Naive thymus-derived CD4-positive, alpha-beta T cell (primary cell): ENCODE data around the gene BHMT2. TPM values are rescaled to one million over a fixed set of nuclear protein-coding genes. Genes with fewer than 3 reads are reported as not detected.
A peak's percentile ranks its signal among the peaks of the same experiment; 100 is the strongest.

Experiments
- ATAC-seq: fragments of 150-1000 bp; cut with Tn5 transposase; 2 replicates; pipeline ENCODE4 v1.10.0; 2021; ENCODE audit warnings: mild to moderate bottlenecking, moderate library complexity
- CTCF ChIA-PET: fragments of 350-600 bp; sonication (Branson Sonifier 250); formaldehyde crosslinking; loops from one replicate; lab custom pipeline; 2021; ENCODE audit warnings: antibody characterized with exemption; lab: Charles Lee
- POLR2A ChIA-PET: fragments of 350-600 bp; sonication (Branson Sonifier 250); formaldehyde crosslinking; loops from one replicate; lab custom pipeline; 2021; ENCODE audit warnings: antibody characterized with exemption, inconsistent platforms; lab: Charles Lee
- DNase-seq, 9 donors: peaks; one replicate each; pipeline versions ENCODE4 v3.0.0 to v3.0.0-alpha.2; 2020 to 2022; ENCODE audit warnings: mixed read lengths in 1 of 9
- H3K27ac ChIP-seq: one replicate; pipeline ENCODE4 v1.7.0; 2013; ENCODE audit warnings: mild to moderate bottlenecking, low read depth, low read length, moderate library complexity
- H3K27me3 ChIP-seq, 2 donors: one replicate each; pipeline ENCODE4 v1.7.0; 2013; ENCODE audit warnings: low read length in 2 of 2, mild to moderate bottlenecking in 2 of 2, moderate library complexity in 2 of 2; ENCODE audit not compliant: control insufficient read depth in 2 of 2, insufficient read depth in 2 of 2
- H3K36me3 ChIP-seq, 3 experiments: 1 replicate in 2 of 3; 2 replicates in 1 of 3; pipeline ENCODE4 v1.7.0; 2013; ENCODE audit warnings: low read length in 3 of 3, mild to moderate bottlenecking in 3 of 3, moderate library complexity in 1 of 3; ENCODE audit not compliant: insufficient read depth in 3 of 3, control insufficient read depth in 2 of 3
- H3K4me1 ChIP-seq, 2 donors: one replicate each; pipeline ENCODE4 v1.7.0; 2013; ENCODE audit warnings: low read length in 2 of 2, mild to moderate bottlenecking in 2 of 2, moderate library complexity in 1 of 2; ENCODE audit not compliant: control insufficient read depth in 2 of 2, insufficient read depth in 2 of 2
- H3K4me3 ChIP-seq: 2 replicates; pipeline ENCODE4 v1.7.0; 2013; ENCODE audit warnings: mild to moderate bottlenecking, low read length
- H3K9me3 ChIP-seq, 3 experiments: 1 replicate in 2 of 3; 2 replicates in 1 of 3; pipeline ENCODE4 v1.7.0; 2013; ENCODE audit warnings: low read length in 3 of 3; ENCODE audit not compliant: control insufficient read depth in 2 of 3
- H3K27ac Mint-ChIP-seq, 9 donors: one replicate each; pipeline ENCODE4 v1.8.0; 2020 to 2022; ENCODE audit warnings: mixed read lengths in 9 of 9, mild to moderate bottlenecking in 8 of 9, moderate library complexity in 5 of 9, inconsistent platforms in 2 of 9
- H3K27me3 Mint-ChIP-seq, 5 donors: one replicate each; pipeline ENCODE4 v1.8.0; 2021 to 2022; ENCODE audit warnings: mixed read lengths in 5 of 5, mild to moderate bottlenecking in 1 of 5
- H3K36me3 Mint-ChIP-seq, 5 donors: one replicate each; pipeline ENCODE4 v1.8.0; 2020 to 2022; ENCODE audit warnings: mixed read lengths in 5 of 5, mild to moderate bottlenecking in 3 of 5, inconsistent platforms in 1 of 5
- H3K4me1 Mint-ChIP-seq, 7 donors: one replicate each; pipeline ENCODE4 v1.8.0; 2020 to 2022; ENCODE audit warnings: mixed read lengths in 7 of 7, mild to moderate bottlenecking in 3 of 7, inconsistent platforms in 1 of 7
- H3K4me3 Mint-ChIP-seq, 10 donors: one replicate each; pipeline ENCODE4 v1.8.0; 2020 to 2022; ENCODE audit warnings: mild to moderate bottlenecking in 10 of 10, mixed read lengths in 10 of 10, moderate library complexity in 6 of 10, inconsistent platforms in 2 of 10
- H3K9me3 Mint-ChIP-seq, 11 donors: one replicate each; pipeline ENCODE4 v1.8.0; 2020 to 2022; ENCODE audit warnings: mixed read lengths in 11 of 11, mild to moderate bottlenecking in 4 of 11, inconsistent platforms in 1 of 11, moderate library complexity in 1 of 11
- intact Hi-C, 2 donors: fragments of 100-400 bp; cut with micrococcal nuclease; formaldehyde crosslinking; loops; one replicate each; pipeline ENCODE4 v1.15.1; 2023
- polyA plus RNA-seq, 2 donors: library from polyadenylated mRNA; unstranded; fragments of 300-500 nt; fragmentation: Illumina TruSeq; gene quantifications; one replicate each; pipeline ENCODE4 v1.2.3, GENCODE V29; 2021
- total RNA-seq, 6 experiments: library from RNA in 5 of 6; stranded (reverse) in 5 of 6; gene quantifications; 1 replicate in 5 of 6; 2 replicates in 1 of 6; pipeline ENCODE4 v1.2.3 and lab custom pipeline; 2021 to 2026

Gene BHMT2
- total RNA-seq (not detected), polyA plus RNA-seq (not detected), total RNA-seq (lab: John Stamatoyannopoulos, UW) (not detected)

GRCh38 chr5:79069488-79070349, at the start of gene BHMT2, which contains the start of gene DMGDH:
Gene BHMT2, plus strand, starts transcription at chr5:79069767. Its CDS starts 16 bp downstream, at chr5:79069783.
Gene DMGDH, minus strand, starts transcription at chr5:79069674. Its CDS starts 54 bp downstream, at chr5:79069620.
- ChIA-PET CTCF (no interaction called here), POLR2A (no interaction called here)
- Mint-ChIP-seq H3K4me3 (peak within 1 kb of the TSS in 2 of 10 donors; percentile 20 to 29), H3K9me3 (peaks cover 0 to 5% (median 1%) of the 10 kb centered on the region in 11 donors), H3K4me1 (peaks cover 0 to 5% (median 0%) of the 10 kb centered on the region in 7 donors), H3K27me3 (peaks cover 28 to 40% (median 34%) of the 10 kb centered on the region in 5 donors), H3K27ac (no peak within 1 kb of the TSS), H3K36me3 (peaks cover 0 to 7% (median 0%) of the 10 kb centered on the region in 5 donors)
- Histone ChIP-seq H3K4me1 (no peaks in the 10 kb centered on the region), H3K4me3 (no peak within 1 kb of the TSS), H3K36me3 (no peaks in the 10 kb centered on the region), H3K27me3 (no peaks in the 10 kb centered on the region), H3K27ac (no peak within 1 kb of the TSS), H3K9me3 (no peaks in the 10 kb centered on the region)
- ATAC-seq = no peak
- DNase-seq = no peak
- intact Hi-C loops = no loop called here

GRCh38 chr5:79020861-79021561, 48.6 kb upstream of the BHMT2 start:
- Mint-ChIP-seq H3K4me1 (peaks cover 7 to 14% (median 12%) of the 10 kb centered on the region in 7 donors), H3K9me3 (peaks cover 0 to 5% (median 0%) of the 10 kb centered on the region in 11 donors), H3K36me3 (no peaks in the 10 kb centered on the region), H3K4me3 (peak overlapping the region in 2 of 10 donors; percentile 24 to 44), H3K27ac (no peak overlapping the region), H3K27me3 (peaks cover 56 to 79% (median 63%) of the 10 kb centered on the region in 5 donors)
- H3K4me1 ChIP-seq = no peaks in the 10 kb centered on the region
- CTCF ChIA-PET = interaction anchor here (0.6 to 7.4 kb wide), 8 partner anchors 10 to 134 kb away, joined by 3 to 49 read pairs (median 3); no protein-coding TSS in a partner anchor
- peak; percentile 79 for ATAC-seq
- no peak overlapping the region for H3K27ac ChIP-seq
- no peak overlapping the region for H3K4me3 ChIP-seq
- POLR2A ChIA-PET = no interaction called here
- no peaks in the 10 kb centered on the region for H3K9me3 ChIP-seq
- H3K36me3 ChIP-seq = no peaks in the 10 kb centered on the region
- DNase-seq = peak in 6 of 9 donors; percentile 4 to 25 (median 14)
- intact Hi-C loops = loop anchor here in 1 of 2 donors (1.0 to 10.0 kb wide), 6 partner anchors 36 to 1064 kb away; partner anchors contain the start of gene ARSB
- H3K27me3 ChIP-seq = peaks cover 0 to 3% of the 10 kb centered on the region in 2 donors

GRCh38 chr5:79021753-79022152, 47.8 kb upstream of the BHMT2 start:
- H3K27ac ChIP-seq = no peak overlapping the region
- H3K27me3 Mint-ChIP-seq = peaks cover 56 to 78% (median 67%) of the 10 kb centered on the region in 5 donors
- peaks cover 7 to 14% (median 12%) of the 10 kb centered on the region in 7 donors for H3K4me1 Mint-ChIP-seq
- H3K4me3 Mint-ChIP-seq = no peak overlapping the region
- intact Hi-C loops = loop anchor here in 1 of 2 donors (1.0 to 10.0 kb wide), 6 partner anchors 37 to 1063 kb away; partner anchors contain the start of gene ARSB
- ATAC-seq (no peak), DNase-seq (no peak)
- peaks cover 0 to 5% (median 0%) of the 10 kb centered on the region in 11 donors for H3K9me3 Mint-ChIP-seq
- H3K4me3 ChIP-seq = no peak overlapping the region
- ChIA-PET POLR2A (no interaction called here), CTCF (interaction anchor here (0.6 to 7.4 kb wide), 3 partner anchors 31 to 111 kb away, joined by 3 to 49 read pairs (median 3); no protein-coding TSS in a partner anchor)
- no peaks in the 10 kb centered on the region for H3K36me3 ChIP-seq
- no peaks in the 10 kb centered on the region for H3K4me1 ChIP-seq
- no peak overlapping the region for H3K27ac Mint-ChIP-seq
- H3K27me3 ChIP-seq = peaks cover 0 to 3% of the 10 kb centered on the region in 2 donors
- no peaks in the 10 kb centered on the region for H3K9me3 ChIP-seq
- H3K36me3 Mint-ChIP-seq = no peaks in the 10 kb centered on the region

GRCh38 chr5:79022771-79023170, 46.8 kb upstream of the BHMT2 start:
- H3K4me3 Mint-ChIP-seq = no peak overlapping the region
- ATAC-seq (no peak), DNase-seq (no peak)
- no peaks in the 10 kb centered on the region for H3K36me3 Mint-ChIP-seq
- H3K9me3 ChIP-seq = no peaks in the 10 kb centered on the region
- H3K9me3 Mint-ChIP-seq = peaks cover 0 to 5% (median 0%) of the 10 kb centered on the region in 11 donors
- intact Hi-C loops = loop anchor here in 1 of 2 donors (5.0 to 10.0 kb wide), 3 partner anchors 515 to 1062 kb away; no protein-coding TSS in a partner anchor
- H3K4me1 Mint-ChIP-seq = peaks cover 7 to 14% (median 12%) of the 10 kb centered on the region in 7 donors
- CTCF ChIA-PET = interaction anchor here (1.1 to 7.4 kb wide), 4 partner anchors 38 to 112 kb away, joined by 3 to 49 read pairs (median 3); partner anchors contain the start of gene ARSB
- no peak overlapping the region for H3K4me3 ChIP-seq
- no peaks in the 10 kb centered on the region for H3K36me3 ChIP-seq
- no peak overlapping the region for H3K27ac ChIP-seq
- H3K27me3 Mint-ChIP-seq = peaks cover 56 to 77% (median 72%) of the 10 kb centered on the region in 5 donors
- H3K27ac Mint-ChIP-seq = no peak overlapping the region
- no peaks in the 10 kb centered on the region for H3K27me3 ChIP-seq
- POLR2A ChIA-PET = no interaction called here
- no peaks in the 10 kb centered on the region for H3K4me1 ChIP-seq

GRCh38 chr5:79023348-79023747, 46.2 kb upstream of the BHMT2 start:
- intact Hi-C loops = loop anchor here in 1 of 2 donors (5.0 to 10.0 kb wide), 3 partner anchors 514 to 1061 kb away; no protein-coding TSS in a partner anchor
- H3K27me3 ChIP-seq = no peaks in the 10 kb centered on the region
- Mint-ChIP-seq H3K27ac (no peak overlapping the region), H3K36me3 (no peaks in the 10 kb centered on the region), H3K9me3 (peaks cover 0 to 5% (median 0%) of the 10 kb centered on the region in 11 donors), H3K27me3 (peaks cover 56 to 76% (median 72%) of the 10 kb centered on the region in 5 donors), H3K4me1 (peaks cover 7 to 14% (median 12%) of the 10 kb centered on the region in 7 donors), H3K4me3 (no peak overlapping the region)
- H3K4me3 ChIP-seq = no peak overlapping the region
- no peaks in the 10 kb centered on the region for H3K36me3 ChIP-seq
- CTCF ChIA-PET = interaction anchor here (1.1 to 7.4 kb wide), 4 partner anchors 39 to 112 kb away, joined by 3 to 49 read pairs (median 3); partner anchors contain the start of gene ARSB
- no peak for DNase-seq
- POLR2A ChIA-PET = no interaction called here
- no peaks in the 10 kb centered on the region for H3K4me1 ChIP-seq
- no peaks in the 10 kb centered on the region for H3K9me3 ChIP-seq
- H3K27ac ChIP-seq = no peak overlapping the region
- no peak for ATAC-seq

GRCh38 chr5:79023947-79024346, 45.6 kb upstream of the BHMT2 start:
- H3K9me3 ChIP-seq = no peaks in the 10 kb centered on the region
- H3K36me3 ChIP-seq = no peaks in the 10 kb centered on the region
- H3K4me3 ChIP-seq = no peak overlapping the region
- POLR2A ChIA-PET = no interaction called here
- intact Hi-C loops = loop anchor here (1.0 to 10.0 kb wide), 4 partner anchors 86 to 1061 kb away; no protein-coding TSS in a partner anchor
- peaks cover 7 to 14% (median 12%) of the 10 kb centered on the region in 7 donors for H3K4me1 Mint-ChIP-seq
- H3K27me3 ChIP-seq = no peaks in the 10 kb centered on the region
- no peak overlapping the region for H3K27ac Mint-ChIP-seq
- no peak overlapping the region for H3K4me3 Mint-ChIP-seq
- CTCF ChIA-PET = interaction anchor here (1.3 to 7.4 kb wide), 3 partner anchors 39 to 109 kb away, joined by 3 to 49 read pairs (median 6); partner anchors contain the start of gene ARSB
- H3K9me3 Mint-ChIP-seq = peaks cover 0 to 5% (median 0%) of the 10 kb centered on the region in 11 donors
- no peaks in the 10 kb centered on the region for H3K4me1 ChIP-seq
- H3K27ac ChIP-seq = no peak overlapping the region
- no peaks in the 10 kb centered on the region for H3K36me3 Mint-ChIP-seq
- no peak for DNase-seq
- H3K27me3 Mint-ChIP-seq = peaks cover 54 to 73% (median 69%) of the 10 kb centered on the region in 5 donors
- no peak for ATAC-seq
